SK-MEL-5 (cell line): ENCODE data around the gene BATF2. TPM values are rescaled to one million over a fixed set of nuclear protein-coding genes. Genes with fewer than 3 reads are reported as not detected.
A peak's percentile ranks its signal among the peaks of the same experiment; 100 is the strongest.
"Not testable (repeated sequence)": the region's sequence is repeated elsewhere in the genome, so short reads cannot be mapped to it uniquely, and the experiment has no call there.

ENCODE experiments used
- DNase-seq: peaks from one replicate; pipeline ENCODE4 v3.0.0-alpha.2; 2016; ENCODE audit warnings: low read depth, low spot score
- in situ Hi-C: cut with HindIII; loops from 2 replicates; pipeline ENCODE4 v1.10.0; 2016; ENCODE audit warnings: low sequenced_read_pairs, high pct_unique_total_duplicates, low pct_unique_long_range_greater_than_20kb
- total RNA-seq: library from RNA; depleted of rRNA; stranded (reverse); fragments of >200 nt; shearing (Covaris generic); gene quantifications from 2 replicates; pipeline ENCODE4 v1.2.3, GENCODE V29; 2014

The BATF2 gene
- total RNA-seq, 1 experiment from 2014 or later: 0.45 TPM

DNA sequence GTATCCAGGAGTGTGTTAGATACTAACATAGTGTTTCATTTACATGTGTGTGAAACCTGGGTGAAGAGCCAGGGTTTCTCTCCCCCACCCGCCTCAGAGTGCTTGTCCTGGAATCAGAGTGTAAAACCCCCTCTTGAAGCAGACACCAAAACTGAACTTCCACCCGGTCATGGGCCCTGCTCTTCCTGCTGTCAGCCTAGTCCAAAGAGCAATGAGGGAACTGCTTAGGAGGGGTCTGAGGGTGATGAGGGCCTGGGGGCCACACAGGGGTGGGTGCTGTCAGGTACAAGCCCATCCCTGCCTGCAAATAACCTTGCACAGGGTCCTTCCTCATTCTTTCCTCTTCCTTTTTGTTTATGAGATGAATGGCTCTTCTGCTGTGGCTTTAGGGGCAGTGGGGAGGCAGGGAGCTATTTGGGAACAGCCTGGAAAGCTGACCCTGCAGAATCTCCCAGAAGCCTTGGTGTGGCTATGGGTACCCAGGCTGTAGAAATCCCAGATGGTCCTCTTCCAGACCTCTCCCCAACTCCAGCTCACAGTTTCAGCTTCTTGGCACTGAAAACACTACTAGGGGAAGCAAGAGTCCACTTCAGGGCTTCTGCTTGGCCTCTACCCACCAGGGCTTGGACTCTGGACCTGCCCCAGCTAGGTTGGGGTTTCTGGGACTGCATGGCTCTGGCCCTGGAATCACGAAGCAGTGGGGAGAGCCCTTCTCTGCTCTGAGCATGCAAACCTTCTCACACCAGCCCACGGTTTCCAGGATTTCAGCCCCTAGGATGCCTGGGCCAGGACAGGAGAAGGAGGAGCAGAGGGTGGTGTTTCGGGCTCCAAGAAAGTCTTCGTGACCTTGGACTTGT, 8.5 kb downstream of the BATF2 start:
- in situ Hi-C loops: no loop called here
- DNase-seq: no peak

- in situ Hi-C loops, DNase-seq: not testable (repeated sequence)
Observed at GRCh38 chr11:64983339-64983738, 13.4 kb downstream of the BATF2 start.

DNA sequence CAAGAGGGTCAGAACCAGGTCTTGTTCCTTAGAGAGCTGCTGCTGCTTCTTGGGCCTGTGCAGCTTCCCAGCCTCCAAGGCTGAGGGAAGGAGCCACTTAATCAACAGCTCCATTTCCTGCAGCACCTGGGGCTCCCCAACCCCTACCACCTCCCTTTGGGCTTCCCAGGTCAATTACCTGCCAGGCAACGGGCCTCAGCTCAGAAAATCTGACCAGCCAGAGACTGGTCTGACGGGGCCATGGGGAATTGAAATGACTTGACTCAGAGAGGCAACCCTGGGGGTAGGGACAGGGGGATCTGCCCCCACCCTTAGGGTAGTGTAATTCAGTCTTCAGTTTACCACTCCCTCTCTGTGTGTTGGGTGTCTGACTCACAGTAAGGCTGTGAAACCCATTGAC, 20.1 kb downstream of the BATF2 start:
- DNase-seq: no peak
- in situ Hi-C loops: no loop called here

DNA sequence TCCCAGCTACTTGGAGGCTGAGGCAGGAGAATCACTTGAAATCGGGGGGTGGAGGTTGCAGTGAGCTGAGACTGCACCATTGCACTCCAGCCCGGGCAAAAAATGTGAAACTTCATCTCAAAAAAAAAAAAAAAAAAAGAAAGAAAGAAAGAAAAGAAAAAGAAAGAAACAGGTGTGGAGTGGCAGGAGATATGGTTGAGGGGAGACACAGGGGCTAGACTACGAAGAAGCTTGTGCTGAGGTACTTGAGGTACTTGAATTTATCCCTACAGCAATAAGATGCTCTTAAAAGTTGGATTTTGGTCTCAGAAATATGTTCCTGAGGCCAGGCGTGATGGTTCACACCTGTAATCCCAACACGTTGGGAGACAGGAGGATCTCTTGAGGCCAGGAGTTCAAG, 22.6 kb downstream of the BATF2 start:
- no peak for DNase-seq
- in situ Hi-C loops: no loop called here

GRCh38 chr11:64971421-64972233, 25.1 kb downstream of the BATF2 start, which contains the start of gene MAJIN:
Gene MAJIN, minus strand, starts transcription at chr11:64972108. Its CDS starts 12,703 bp downstream, at chr11:64959405.
- DNase-seq: peak; percentile 46
- in situ Hi-C loops: no loop called here

DNA sequence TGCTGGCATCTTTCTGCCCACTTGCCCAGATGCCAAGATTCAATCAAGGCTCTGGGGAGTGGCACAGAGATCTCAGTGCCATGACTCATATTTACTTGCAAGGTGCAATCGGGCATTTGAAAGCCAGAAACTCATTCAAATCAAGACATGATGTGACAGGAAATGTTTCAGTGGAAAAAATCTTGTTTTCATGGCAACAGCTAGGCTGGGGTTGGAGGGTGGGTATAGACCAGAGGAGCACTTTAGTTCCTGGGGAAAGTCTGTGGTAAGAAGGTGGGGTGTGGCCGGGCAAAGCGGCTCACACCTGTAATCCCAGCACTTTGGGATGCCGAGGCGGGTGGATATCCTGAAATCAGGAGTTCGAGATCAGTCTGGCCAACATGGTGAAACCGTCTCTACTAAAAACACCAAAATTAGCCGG, 26.0 kb downstream of the BATF2 start:
- DNase-seq: no peak
- in situ Hi-C loops: no loop called here

GRCh38 chr11:64969209-64969608, 27.6 kb downstream of the BATF2 start:
- no peak for DNase-seq
- in situ Hi-C loops: no loop called here

DNA sequence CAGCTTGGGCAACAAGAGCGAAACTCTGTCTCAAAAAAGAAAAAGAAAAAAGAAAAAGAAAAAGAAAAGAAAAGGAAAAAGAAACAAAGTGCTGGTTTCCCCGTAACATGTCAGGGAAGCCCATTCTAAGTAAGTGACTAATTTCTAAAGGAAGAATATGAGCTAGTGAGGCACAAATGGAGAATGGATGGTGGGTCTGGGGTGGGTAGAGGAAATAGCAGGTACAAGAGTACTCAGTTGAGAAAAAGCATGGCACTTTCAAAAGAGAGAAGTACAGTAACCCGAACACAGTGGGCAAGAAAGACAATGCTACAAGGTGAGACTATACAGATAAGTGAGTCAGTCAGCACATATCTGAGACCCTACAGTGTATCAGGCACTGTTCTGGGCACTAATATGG, 29.4 kb downstream of the BATF2 start:
- in situ Hi-C loops: no loop called here
- DNase-seq: no peak

DNA sequence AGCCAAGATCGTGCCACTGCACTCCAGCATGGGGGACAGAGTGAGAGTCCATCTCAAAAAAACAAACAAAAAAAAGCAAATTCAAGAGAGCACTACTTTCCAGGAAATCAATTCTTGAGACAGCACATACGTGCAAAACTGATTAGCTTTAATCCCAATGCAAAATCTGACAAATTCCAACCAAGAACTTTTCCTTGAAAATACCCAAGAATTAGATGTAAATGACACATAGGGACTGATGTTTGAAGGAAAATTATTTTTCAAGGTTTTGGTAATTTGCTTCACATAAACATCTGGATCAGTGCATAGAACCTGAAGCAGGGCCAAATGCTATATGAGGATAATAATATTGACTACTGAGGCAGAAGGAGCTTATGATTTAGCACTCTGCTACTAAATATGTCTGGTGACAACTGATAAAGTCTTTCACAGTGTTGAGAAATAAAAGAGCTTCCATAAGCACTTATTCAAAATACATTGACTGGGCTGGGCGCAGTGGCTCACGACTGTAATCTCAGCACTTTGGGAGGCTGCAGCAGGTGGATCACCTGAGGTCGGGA, 33.6 kb downstream of the BATF2 start:
- in situ Hi-C loops: no loop called here
- no peak for DNase-seq

DNA sequence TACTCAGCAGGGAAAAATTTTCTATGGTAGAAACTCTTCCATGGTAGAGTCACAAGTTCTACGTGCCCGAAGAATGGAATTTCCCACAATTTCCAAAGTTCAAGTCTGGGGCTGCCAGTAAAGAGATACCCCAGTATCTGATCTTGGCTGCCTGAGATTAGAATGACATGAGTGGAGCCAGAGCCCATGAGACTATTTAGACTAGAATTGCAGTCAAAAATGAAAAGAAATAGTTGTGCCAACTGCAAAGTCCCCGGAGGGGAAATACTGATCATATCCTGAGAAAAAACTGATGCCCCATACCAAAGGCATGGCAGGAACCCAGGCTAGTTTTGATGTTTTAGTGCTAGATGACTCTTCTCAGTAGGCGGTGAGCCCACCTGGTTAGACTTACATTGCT, 36.1 kb downstream of the BATF2 start:
- DNase-seq: no peak
- in situ Hi-C loops: no loop called here

- in situ Hi-C loops: no loop called here
- DNase-seq: no peak
Observed at GRCh38 chr11:64959498-64959897, 37.3 kb downstream of the BATF2 start.

DNA sequence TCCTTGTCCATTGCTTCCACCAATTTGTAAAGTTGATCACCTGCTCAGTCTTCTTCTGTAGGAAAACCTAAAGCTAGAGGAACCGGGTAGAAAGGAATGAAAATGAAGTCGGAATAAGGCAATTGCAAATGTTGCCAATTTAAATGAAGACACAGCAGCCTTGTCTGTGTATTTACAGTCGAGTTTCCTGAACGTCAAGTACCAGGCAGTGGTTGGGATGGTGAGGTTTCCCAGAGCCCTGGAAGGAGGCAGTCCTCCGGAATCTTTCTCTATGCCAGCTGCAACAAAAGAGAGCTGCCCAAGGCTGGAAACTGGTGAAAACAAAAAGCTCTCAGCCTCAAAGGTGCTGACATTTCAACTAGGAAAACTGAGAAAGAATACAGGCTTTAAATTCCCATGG, 42.6 kb downstream of the BATF2 start:
- no peak for DNase-seq
- in situ Hi-C loops: no loop called here

- in situ Hi-C loops: no loop called here
- no peak for DNase-seq
Observed at GRCh38 chr11:64951529-64951928, 45.2 kb downstream of the BATF2 start.

DNA sequence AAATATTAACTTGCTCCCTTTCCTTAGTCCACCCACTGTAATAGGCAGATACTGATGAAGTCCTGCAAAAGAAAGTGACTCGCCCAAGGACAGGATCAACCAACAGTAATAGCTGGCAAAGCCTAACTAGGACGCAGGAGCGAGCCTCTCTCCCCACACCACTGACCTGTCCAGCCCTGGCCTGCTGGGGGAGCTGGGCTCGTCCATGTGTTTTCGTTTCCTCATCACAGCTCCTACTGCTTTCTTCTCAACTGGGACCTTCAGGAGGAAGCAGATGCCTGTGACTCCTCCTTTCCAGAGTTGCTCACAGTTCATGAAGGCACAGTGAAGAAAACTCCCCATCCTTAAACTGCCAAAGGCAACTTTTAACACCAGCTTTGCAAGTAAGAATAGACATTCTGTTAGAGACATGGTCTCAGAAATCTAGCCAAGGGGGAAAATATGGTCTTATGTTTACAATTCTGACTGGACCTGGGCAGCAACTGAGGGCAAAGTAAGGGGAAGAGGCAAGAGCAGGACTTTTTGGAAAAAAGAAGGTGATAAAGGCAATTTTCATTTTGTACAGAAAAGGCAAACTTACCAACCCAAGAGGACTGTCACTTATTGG, 49.5 kb downstream of the BATF2 start:
- in situ Hi-C loops: no loop called here

More for the DNA sequence above, 49.5 kb downstream of the BATF2 start:
- DNase-seq: peak; percentile 25
